Lower lobe of right lung (tissue), 2 donors: ENCODE results near the gene MYRIP. TPM values are rescaled to one million over a fixed set of nuclear protein-coding genes. Genes with fewer than 3 reads are reported as not detected.

Experiments
- ATAC-seq, 2 donors: fragments of 200-7000 bp; cut with Tn5 transposase; one replicate each; pipeline ENCODE4 v1.9.1; 2020 to 2022; ENCODE audit warnings: mild to moderate bottlenecking in 2 of 2, moderate library complexity in 2 of 2
- DNase-seq: peaks from one replicate; pipeline ENCODE4 v3.0.0-alpha.2; 2020
- H3K27ac ChIP-seq: fragments of 200-600 bp; one replicate; pipeline ENCODE4 v1.8.0; 2022
- H3K27me3 ChIP-seq: fragments of 200-600 bp; one replicate; pipeline ENCODE4 v1.8.0; 2022; ENCODE audit warnings: low read depth
- H3K36me3 ChIP-seq: fragments of 200-600 bp; one replicate; pipeline ENCODE4 v1.8.0; 2022; ENCODE audit warnings: mild to moderate bottlenecking
- H3K4me1 ChIP-seq: fragments of 200-600 bp; one replicate; pipeline ENCODE4 v1.8.0; 2022
- H3K4me3 ChIP-seq: fragments of 200-600 bp; one replicate; pipeline ENCODE4 v1.8.0; 2022; ENCODE audit warnings: mild to moderate bottlenecking
- H3K9me3 ChIP-seq: fragments of 200-600 bp; one replicate; pipeline ENCODE4 v1.8.0; 2022
- intact Hi-C: fragments of 100-400 bp; cut with DNase I; formaldehyde crosslinking; loops from one replicate; pipeline ENCODE4 v1.11.0; 2022
- total RNA-seq: library from RNA; stranded (reverse); fragmentation: NEBNext Ultra II Directional; extraction: Animal tissue kit (Norgen Biotek cat#: 25700); gene quantifications from one replicate; pipeline ENCODE4 v1.2.1, GENCODE V29; 2021
- TF ChIP-seq, protein P1 (sequence below): fragments of 200-600 bp; IDR thresholded peaks from one replicate; pipeline ENCODE4 v1.8.0; 2022; ENCODE audit warnings: antibody characterized with exemption, mild to moderate bottlenecking
- donor health status: DM: no; HTN: yes; CAD: no; lungs with severe emphysema.

MYRIP gene
- total RNA-seq, 1 donor from 2014 or later: 1.8 TPM

DNA sequence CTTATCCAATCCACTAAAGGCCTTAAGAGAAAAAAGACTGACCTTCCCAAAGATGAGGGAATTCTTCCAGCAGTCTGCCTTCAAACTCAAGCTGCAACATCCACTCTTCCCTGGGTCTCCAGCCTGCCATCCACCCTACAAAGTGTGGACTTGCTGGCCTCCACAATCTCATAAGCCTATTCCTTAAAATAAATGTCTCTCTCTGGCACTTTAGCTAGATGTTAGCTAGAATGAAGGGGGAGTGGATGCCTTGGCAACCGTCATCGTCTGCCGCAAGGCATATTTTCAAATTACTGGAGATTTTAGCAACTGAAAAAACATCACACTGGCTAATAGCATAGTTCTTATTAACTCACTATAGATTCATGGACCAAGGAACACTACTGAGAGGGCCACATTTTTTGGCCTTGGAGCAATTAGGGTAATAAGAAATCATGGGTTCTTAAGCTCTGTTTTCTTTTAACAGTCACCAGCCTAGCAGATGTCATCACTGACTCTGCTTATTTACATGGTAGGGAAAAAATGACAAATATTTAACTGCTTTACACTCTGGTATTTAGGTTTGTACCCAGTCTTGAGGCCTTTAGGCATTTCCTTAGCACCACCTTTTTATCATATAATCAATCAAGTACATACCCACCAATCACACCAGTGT, 245.3 kb downstream of the MYRIP start:
- no peak for ATAC-seq
- Histone ChIP-seq H3K4me3 (no peak overlapping the region), H3K27ac (no peak overlapping the region), H3K9me3 (no peaks in the 10 kb centered on the region), H3K27me3 (no peaks in the 10 kb centered on the region), H3K36me3 (no peaks in the 10 kb centered on the region), H3K4me1 (no peaks in the 10 kb centered on the region)
- TF ChIP-seq, protein P1, sequence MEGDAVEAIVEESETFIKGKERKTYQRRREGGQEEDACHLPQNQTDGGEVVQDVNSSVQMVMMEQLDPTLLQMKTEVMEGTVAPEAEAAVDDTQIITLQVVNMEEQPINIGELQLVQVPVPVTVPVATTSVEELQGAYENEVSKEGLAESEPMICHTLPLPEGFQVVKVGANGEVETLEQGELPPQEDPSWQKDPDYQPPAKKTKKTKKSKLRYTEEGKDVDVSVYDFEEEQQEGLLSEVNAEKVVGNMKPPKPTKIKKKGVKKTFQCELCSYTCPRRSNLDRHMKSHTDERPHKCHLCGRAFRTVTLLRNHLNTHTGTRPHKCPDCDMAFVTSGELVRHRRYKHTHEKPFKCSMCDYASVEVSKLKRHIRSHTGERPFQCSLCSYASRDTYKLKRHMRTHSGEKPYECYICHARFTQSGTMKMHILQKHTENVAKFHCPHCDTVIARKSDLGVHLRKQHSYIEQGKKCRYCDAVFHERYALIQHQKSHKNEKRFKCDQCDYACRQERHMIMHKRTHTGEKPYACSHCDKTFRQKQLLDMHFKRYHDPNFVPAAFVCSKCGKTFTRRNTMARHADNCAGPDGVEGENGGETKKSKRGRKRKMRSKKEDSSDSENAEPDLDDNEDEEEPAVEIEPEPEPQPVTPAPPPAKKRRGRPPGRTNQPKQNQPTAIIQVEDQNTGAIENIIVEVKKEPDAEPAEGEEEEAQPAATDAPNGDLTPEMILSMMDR: no peak
- intact Hi-C loops: no loop called here
- no peak for DNase-seq

DNA sequence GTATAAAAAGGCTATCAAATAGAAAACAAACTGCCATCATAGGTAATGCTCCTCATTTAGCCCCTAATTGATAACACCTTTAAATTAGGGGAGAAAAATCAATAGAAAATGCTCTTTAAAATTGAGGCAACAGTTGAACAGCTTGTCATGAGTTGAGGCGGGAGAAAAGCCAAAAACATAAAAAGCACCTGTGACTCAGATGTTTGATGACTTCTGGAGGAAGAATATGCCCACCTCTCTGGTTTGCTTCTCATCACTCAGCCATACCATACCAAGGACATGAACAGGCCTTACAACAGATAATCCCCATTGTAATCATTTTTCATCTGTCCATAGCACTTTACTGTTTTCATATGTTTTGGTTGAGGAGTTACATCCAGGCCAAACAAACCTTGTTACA, 246.0 kb downstream of the MYRIP start:
- intact Hi-C loops: no loop called here
- H3K4me3 ChIP-seq: no peak overlapping the region
- H3K4me1 ChIP-seq: no peaks in the 10 kb centered on the region
- DNase-seq (no peak), ATAC-seq (no peak)
- H3K27ac ChIP-seq: no peak overlapping the region
- TF ChIP-seq, protein P1: no peak
- no peaks in the 10 kb centered on the region for H3K36me3 ChIP-seq
- H3K27me3 ChIP-seq: no peaks in the 10 kb centered on the region
- no peaks in the 10 kb centered on the region for H3K9me3 ChIP-seq

DNA sequence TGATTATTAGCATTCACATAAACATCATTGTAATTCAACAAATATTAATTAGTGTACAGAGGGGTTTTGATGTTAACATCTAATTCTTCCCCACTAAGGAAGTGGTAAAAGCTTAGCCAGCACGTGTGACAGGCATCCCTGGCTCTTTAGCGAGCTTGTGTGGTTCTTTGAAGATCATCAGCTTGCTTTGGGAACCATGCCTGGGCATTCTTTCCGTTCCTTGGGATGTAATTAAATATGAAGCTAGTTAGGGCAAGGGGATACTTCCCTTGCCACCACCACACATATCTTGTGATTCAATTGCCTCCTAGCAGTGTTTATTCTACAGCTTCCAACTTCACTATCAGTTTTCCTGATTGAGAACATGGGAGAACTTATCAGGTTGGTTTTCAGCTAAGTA, 246.5 kb downstream of the MYRIP start:
- Histone ChIP-seq H3K9me3 (no peaks in the 10 kb centered on the region), H3K4me1 (no peaks in the 10 kb centered on the region), H3K27me3 (no peaks in the 10 kb centered on the region), H3K36me3 (no peaks in the 10 kb centered on the region), H3K4me3 (no peak overlapping the region), H3K27ac (no peak overlapping the region)
- no peak for ATAC-seq
- TF ChIP-seq, protein P1: no peak
- DNase-seq: no peak
- intact Hi-C loops: no loop called here

DNA sequence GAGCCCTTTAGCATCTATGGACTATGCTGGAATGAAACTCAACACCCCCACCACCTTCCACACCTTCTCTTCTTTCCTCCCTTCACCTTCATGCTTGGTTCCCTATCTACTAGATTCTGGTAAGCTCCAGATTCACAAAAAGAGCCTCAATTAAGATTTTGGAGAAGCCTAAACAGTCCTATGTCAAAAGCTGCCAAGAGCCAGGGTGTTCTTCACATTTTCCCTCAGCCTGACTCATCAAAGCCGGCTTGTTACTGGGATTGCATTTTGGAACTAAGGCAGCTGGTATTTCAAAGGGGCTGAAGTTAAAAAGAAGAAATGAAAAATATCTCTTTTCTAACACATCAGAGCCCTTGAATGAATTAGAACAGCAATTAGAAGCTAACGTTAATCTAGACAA, 247.7 kb downstream of the MYRIP start:
- Histone ChIP-seq H3K4me3 (no peak overlapping the region), H3K27me3 (no peaks in the 10 kb centered on the region), H3K36me3 (no peaks in the 10 kb centered on the region), H3K4me1 (no peaks in the 10 kb centered on the region), H3K27ac (no peak overlapping the region), H3K9me3 (no peaks in the 10 kb centered on the region)
- DNase-seq: no peak
- TF ChIP-seq, protein P1: no peak
- no peak for ATAC-seq
- intact Hi-C loops: no loop called here

DNA sequence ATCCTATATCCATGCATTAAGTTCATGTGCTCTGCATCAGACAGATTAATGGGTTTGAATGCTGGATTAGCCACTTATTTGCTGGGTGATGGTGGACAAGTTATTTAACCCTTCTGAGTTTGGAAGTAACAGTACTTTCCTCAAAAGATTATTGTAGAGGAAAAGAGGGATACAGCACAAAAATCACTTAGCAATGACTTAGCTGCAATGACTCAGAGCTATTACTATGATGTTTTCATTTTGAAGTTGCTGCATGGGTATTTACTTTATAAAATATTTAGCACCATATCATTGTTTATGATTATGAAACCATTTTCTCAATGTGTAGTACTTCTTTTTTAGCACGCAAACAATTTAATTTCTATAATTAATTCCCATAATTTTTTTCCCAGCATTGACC, 248.4 kb downstream of the MYRIP start:
- Histone ChIP-seq H3K27ac (no peak overlapping the region), H3K36me3 (no peaks in the 10 kb centered on the region), H3K4me1 (no peaks in the 10 kb centered on the region), H3K9me3 (no peaks in the 10 kb centered on the region), H3K27me3 (no peaks in the 10 kb centered on the region), H3K4me3 (no peak overlapping the region)
- ATAC-seq: no peak
- DNase-seq: no peak
- TF ChIP-seq, protein P1: no peak
- intact Hi-C loops: no loop called here
